Type B pancreatic cell (in vitro differentiated cells): ENCODE measurements around the gene BLCAP. TPM values are rescaled to one million over a fixed set of nuclear protein-coding genes. Genes with fewer than 3 reads are reported as not detected.
"Not testable (repeated sequence)": the region's sequence is repeated elsewhere in the genome, so short reads cannot be mapped to it uniquely, and the experiment has no call there.

Source experiments
- DNase-seq: peaks from one replicate; pipeline ENCODE4 v3.0.0; 2021; ENCODE audit warnings: mixed read lengths; ENCODE audit not compliant: unreplicated experiment; ENCODE audit errors: extremely low spot score
- H3K27ac Mint-ChIP-seq: 2 replicates; pipeline ENCODE4 v1.8.0; 2021; ENCODE audit warnings: mild to moderate bottlenecking, mixed read lengths
- H3K27me3 Mint-ChIP-seq: 2 replicates; pipeline ENCODE4 v1.8.0; 2021; ENCODE audit warnings: mixed read lengths
- H3K36me3 Mint-ChIP-seq: 2 replicates; pipeline ENCODE4 v1.8.0; 2021; ENCODE audit warnings: mixed read lengths
- H3K4me1 Mint-ChIP-seq: one replicate; pipeline ENCODE4 v1.8.0; 2021; ENCODE audit warnings: mixed read lengths; ENCODE audit not compliant: unreplicated experiment
- H3K4me3 Mint-ChIP-seq: 2 replicates; pipeline ENCODE4 v1.8.0; 2021; ENCODE audit warnings: mild to moderate bottlenecking, mixed read lengths
- H3K9me3 Mint-ChIP-seq: 2 replicates; pipeline ENCODE4 v1.8.0; 2021; ENCODE audit warnings: mixed read lengths
- total RNA-seq: library from RNA; stranded (reverse); gene quantifications from 2 replicates; pipeline ENCODE4 v1.2.1, GENCODE V29; 2021; ENCODE audit warnings: low replicate concordance
- TF ChIP-seq, protein P1 (sequence below): fragments of 200-600 bp; sonication (generic); conservative IDR thresholded peaks from 2 replicates; pipeline ENCODE4 v1.5.0; 2021; ENCODE audit warnings: antibody characterized with exemption, mild to moderate bottlenecking

The BLCAP gene
- total RNA-seq, 1 donor from 2014 or later = 79.7 TPM

DNA sequence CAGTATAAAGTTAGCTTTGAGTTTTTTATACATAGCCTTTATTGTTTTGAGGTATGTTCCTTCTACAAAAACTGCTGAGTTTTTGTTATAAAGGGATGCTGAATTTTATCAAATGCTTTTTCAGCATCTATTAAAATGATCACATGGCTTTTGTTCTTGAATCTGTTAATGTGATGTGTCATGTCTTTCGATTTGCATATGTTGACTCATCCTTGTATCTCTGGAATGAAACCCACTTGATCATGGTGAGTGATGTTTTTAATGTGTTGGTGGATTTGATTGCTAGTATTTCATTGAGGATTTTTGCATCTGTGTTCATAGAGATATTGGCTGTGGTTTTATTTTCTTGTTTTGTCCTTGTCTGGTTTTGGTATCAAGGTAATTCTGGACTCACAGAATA lies 24.7 kb upstream of the BLCAP start:
- Mint-ChIP-seq H3K36me3 (no peaks in the 10 kb centered on the region), H3K9me3 (no peaks in the 10 kb centered on the region), H3K27me3 (peaks cover 2% of the 10 kb centered on the region), H3K27ac (no peak overlapping the region), H3K4me3 (no peak overlapping the region), H3K4me1 (peaks cover 3% of the 10 kb centered on the region)
- no peak for DNase-seq
- TF ChIP-seq, protein P1, sequence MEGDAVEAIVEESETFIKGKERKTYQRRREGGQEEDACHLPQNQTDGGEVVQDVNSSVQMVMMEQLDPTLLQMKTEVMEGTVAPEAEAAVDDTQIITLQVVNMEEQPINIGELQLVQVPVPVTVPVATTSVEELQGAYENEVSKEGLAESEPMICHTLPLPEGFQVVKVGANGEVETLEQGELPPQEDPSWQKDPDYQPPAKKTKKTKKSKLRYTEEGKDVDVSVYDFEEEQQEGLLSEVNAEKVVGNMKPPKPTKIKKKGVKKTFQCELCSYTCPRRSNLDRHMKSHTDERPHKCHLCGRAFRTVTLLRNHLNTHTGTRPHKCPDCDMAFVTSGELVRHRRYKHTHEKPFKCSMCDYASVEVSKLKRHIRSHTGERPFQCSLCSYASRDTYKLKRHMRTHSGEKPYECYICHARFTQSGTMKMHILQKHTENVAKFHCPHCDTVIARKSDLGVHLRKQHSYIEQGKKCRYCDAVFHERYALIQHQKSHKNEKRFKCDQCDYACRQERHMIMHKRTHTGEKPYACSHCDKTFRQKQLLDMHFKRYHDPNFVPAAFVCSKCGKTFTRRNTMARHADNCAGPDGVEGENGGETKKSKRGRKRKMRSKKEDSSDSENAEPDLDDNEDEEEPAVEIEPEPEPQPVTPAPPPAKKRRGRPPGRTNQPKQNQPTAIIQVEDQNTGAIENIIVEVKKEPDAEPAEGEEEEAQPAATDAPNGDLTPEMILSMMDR = no peak

DNA sequence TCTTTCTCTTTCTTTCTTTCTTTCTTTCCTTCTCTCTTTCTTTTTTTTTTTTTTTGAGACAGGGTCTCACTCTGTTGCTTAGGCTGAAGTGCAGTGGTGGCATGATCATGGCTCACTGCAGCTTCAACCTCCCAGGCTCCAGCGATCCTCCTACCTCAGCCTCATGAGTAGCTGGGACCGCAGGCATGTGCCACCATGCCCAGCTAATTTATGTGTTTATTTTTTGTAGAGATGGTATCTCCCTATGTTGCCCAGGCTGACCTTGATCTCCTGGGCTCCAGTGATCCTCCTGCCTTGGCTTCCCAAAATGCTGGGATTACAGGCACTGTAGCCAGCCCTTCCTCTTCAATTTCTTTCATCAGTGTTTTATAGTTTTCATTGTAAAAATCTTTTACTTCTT lies 24.0 kb upstream of the BLCAP start:
- H3K27me3 Mint-ChIP-seq, H3K4me3 Mint-ChIP-seq, H3K36me3 Mint-ChIP-seq, H3K4me1 Mint-ChIP-seq, H3K27ac Mint-ChIP-seq, H3K9me3 Mint-ChIP-seq: not testable (repeated sequence)
- DNase-seq = peak; percentile 15

DNA sequence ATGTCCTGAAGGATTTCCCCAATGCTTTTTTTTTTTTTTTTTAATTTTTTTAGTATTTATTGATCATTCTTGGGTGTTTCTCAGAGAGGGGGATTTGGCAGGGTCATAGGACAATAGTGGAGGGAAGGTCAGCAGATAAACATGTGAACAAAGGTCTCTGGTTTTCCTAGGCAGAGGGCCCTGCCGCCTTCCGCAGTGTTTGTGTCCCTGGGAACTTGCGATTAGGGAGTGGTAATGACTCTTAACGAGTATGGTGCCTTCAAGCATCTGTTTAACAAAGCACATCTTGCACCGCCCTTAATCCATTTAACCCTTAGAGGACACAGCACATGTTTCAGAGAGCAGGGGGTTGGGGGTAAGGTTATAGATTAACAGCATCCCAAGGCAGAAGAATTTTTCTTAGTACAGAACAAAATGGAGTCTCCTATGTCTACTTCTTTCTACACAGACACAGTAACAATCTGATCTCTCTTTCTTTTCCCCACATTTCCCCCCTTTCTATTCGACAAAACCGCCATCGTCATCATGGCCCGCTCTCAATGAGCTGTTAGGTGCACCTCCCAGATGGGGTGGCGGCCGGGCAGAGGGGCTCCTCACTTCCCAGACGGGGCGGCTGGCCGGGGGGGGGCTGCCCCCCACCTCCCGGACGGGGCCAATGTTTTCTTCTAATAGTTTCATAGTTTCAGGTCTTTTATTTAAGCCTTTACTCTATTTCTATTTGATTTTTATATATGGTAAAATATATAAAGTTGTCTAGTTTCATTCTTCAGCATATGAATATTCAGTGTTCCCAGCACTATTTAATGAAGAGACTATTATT lies 22.6 kb upstream of the BLCAP start:
- H3K27me3 Mint-ChIP-seq, H3K36me3 Mint-ChIP-seq, H3K4me1 Mint-ChIP-seq, H3K27ac Mint-ChIP-seq, H3K4me3 Mint-ChIP-seq, H3K9me3 Mint-ChIP-seq: not testable (repeated sequence)
- peak; percentile 31 for DNase-seq

DNA sequence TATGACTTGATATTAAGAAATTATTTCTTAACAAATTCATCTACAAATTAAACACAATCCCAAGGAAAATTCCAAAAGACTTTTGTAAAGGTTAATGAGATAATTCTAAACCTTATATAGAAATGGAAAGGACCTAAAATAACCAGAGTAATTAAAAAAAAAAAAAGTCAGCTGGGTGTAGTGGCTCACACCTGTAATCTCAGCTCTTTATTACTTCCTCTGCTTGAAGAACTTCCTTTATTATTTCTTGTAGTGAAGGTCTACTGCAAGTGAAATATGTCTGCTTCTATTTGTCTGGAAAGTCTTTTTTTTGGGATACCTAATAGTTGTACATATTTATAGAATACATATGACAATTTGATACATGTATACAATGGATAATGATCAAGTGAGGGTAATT lies 20.2 kb upstream of the BLCAP start:
- H3K27ac Mint-ChIP-seq = no peak overlapping the region
- H3K36me3 Mint-ChIP-seq = no peaks in the 10 kb centered on the region
- no peak overlapping the region for H3K4me3 Mint-ChIP-seq
- no peaks in the 10 kb centered on the region for H3K4me1 Mint-ChIP-seq
- TF ChIP-seq, protein P1 = no peak
- no peak for DNase-seq
- H3K9me3 Mint-ChIP-seq = no peaks in the 10 kb centered on the region
- peaks cover 2% of the 10 kb centered on the region for H3K27me3 Mint-ChIP-seq

DNA sequence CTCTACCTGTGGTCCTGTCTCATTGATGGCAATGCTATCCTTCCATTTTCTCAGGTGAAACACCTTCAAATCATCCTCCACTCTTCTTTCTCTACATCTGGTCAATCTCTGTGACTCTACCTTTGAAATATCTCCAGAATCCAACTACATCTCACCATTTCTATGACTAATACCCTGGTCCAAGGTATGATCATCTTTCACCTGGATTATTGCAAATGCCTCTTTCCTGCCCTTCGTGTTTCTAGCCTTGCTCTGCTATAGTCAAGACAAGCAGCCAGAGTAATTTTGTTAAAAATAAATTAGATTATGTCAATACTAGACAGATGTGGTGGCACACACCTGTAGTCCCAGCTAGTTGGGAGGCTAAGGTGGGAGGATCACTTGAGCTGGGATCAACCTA lies 17.8 kb upstream of the BLCAP start:
- Mint-ChIP-seq H3K4me1 (no peaks in the 10 kb centered on the region), H3K36me3 (no peaks in the 10 kb centered on the region), H3K27ac (no peak overlapping the region), H3K9me3 (no peaks in the 10 kb centered on the region), H3K27me3 (no peaks in the 10 kb centered on the region), H3K4me3 (no peak overlapping the region)
- TF ChIP-seq, protein P1 = no peak
- no peak for DNase-seq

DNA sequence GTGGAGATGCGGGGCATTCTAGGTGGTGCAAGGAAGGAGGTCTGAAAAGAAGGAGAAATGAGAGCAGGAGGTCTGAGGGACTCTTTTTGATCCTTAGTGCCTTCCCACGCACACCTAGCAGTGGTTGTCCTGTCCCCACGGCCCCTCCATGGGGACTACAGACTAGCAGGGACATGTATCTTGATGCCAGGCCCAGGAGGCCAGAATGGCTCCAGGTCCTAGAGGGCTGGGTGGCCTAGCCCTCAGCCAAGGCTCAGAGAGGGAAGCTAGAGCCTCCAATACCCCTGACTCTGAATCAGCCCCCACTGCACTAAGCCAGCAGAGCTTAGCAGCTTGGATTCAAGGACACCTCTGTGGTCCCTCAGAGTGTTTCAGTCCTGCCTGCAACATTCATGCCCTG lies 16.7 kb upstream of the BLCAP start:
- Mint-ChIP-seq H3K27me3 (no peaks in the 10 kb centered on the region), H3K36me3 (no peaks in the 10 kb centered on the region), H3K4me1 (no peaks in the 10 kb centered on the region), H3K4me3 (no peak overlapping the region), H3K9me3 (no peaks in the 10 kb centered on the region), H3K27ac (no peak overlapping the region)
- TF ChIP-seq, protein P1 = no peak
- DNase-seq = no peak
